Stimulated activated CD8-positive, alpha-beta memory T cell treated with anti-CD3 and anti-CD28 coated beads, Interleukin-4, amount 100 ng/mL, for 48 hours (primary cell): ENCODE measurements around the gene TACR2.

Experiments
- DNase-seq: peaks from one replicate; pipeline ENCODE4 v3.0.0-alpha.2; 2020

The TACR2 gene

DNA sequence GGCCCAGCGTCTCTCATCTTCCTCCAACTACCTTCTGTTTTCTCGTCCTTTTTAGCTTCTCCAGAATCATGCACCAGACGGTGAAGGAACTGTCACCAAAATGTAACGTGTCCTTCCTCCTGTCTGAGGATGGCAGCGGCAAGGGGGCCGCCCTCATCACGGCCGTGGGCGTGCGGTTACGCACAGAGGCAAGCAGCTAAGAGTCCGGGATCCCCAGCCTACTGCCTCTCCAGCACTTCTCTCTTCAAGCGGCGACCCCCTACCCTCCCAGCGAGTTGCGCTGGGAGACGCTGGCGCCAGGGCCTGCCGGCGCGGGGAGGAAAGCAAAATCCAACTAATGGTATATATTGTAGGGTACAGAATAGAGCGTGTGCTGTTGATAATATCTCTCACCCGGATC lies 15.8 kb downstream of the TACR2 start:
- DNase-seq: no peak

DNA sequence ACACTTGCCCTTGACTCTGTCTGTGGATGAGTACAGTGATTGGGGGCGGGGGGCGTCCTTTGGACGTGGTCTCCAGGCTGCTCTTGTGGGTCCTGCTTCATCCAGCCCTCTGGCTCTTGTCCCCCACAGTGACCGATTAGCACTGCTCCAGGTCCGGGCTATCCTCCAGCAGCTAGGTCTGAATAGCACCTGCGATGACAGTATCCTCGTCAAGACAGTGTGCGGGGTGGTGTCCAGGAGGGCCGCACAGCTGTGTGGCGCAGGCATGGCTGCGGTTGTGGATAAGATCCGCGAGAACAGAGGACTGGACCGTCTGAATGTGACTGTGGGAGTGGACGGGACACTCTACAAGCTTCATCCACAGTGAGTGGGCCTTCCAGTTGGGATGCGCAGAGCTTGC lies 18.3 kb downstream of the TACR2 start:
- no peak for DNase-seq

GRCh38 chr10:69397972-69398371 lies 18.7 kb downstream of the TACR2 start:
- DNase-seq: no peak

- no peak for DNase-seq
These were observed 22.7 kb downstream of the TACR2 start for GRCh38 chr10:69394020-69394419.

GRCh38 chr10:69392481-69393000 lies 24.2 kb downstream of the TACR2 start:
- DNase-seq: peak; percentile 85

DNA sequence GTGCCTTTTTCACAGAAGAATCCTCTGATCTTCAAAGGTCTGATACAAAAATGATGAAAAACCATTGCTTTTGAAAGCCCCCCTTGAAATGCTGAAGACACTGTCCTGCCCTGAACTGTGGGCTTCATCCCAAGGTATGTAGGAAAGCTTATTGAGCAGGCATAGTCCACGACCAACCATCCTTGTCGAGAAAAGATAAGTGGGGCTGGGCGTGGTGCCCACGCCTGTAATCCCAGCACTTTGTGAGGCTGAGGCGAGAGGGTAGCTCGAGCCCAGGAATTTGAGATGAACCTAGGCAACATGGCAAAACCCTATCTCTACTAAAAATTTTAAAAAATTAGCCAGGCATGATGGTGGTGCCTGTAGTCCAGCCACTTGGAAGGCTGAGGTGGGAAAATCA lies 25.6 kb downstream of the TACR2 start:
- no peak for DNase-seq

GRCh38 chr10:69389827-69390490 lies 26.8 kb downstream of the TACR2 start:
- DNase-seq: no peak

GRCh38 chr10:69388488-69388887 lies 28.2 kb downstream of the TACR2 start:
- DNase-seq: no peak

DNA sequence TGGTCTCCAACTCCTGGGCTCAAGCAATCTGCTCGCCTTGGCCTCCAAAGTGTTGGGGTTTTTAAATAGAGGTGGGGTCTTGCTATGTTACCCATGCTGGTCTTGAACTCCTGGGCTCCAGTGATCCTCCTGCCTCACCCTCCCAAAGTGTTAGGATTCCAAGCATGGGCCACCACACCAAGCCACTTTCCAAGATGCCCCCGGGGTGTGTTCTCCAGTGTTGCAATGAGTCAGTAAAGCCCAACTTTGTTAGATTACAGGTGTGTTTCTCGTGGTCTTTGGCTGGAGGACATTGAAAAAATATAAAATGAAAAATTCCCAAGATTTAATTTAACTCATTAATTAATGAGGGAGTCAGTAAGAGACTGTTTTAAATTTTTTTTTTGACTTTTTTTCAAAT lies 29.2 kb downstream of the TACR2 start:
- no peak for DNase-seq

GRCh38 chr10:69385454-69386350 lies 31.0 kb downstream of the TACR2 start:
- DNase-seq: no peak

- DNase-seq: no peak
These were observed 32.4 kb downstream of the TACR2 start for GRCh38 chr10:69384320-69384719.

GRCh38 chr10:69383558-69383957 lies 33.2 kb downstream of the TACR2 start:
- no peak for DNase-seq

DNA sequence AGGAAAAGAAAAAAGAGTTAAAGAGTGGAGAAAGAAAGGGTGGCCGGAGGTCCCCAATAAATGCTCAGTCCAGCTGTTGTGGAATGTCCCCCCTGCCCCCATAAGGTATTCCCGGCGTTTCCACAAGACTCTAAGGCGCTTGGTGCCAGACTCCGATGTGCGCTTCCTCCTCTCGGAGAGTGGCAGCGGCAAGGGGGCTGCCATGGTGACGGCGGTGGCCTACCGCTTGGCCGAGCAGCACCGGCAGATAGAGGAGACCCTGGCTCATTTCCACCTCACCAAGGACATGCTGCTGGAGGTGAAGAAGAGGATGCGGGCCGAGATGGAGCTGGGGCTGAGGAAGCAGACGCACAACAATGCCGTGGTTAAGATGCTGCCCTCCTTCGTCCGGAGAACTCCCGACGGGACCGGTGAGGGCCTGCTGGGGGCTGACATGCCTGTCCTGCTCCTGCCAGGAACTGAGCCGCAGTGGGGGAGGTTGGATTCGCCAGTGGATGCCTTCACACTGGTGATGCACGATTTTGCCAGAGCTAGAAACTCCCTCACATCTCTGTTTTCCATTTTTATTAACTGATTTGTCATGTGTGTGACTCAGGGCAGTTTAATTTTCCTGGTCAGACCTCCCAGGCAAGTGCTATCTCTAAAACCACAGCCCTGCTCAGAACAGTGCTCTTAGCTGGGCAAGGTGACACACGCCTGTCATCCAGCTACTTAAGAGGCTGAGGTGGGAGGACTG lies 34.2 kb downstream of the TACR2 start:
- no peak for DNase-seq

DNA sequence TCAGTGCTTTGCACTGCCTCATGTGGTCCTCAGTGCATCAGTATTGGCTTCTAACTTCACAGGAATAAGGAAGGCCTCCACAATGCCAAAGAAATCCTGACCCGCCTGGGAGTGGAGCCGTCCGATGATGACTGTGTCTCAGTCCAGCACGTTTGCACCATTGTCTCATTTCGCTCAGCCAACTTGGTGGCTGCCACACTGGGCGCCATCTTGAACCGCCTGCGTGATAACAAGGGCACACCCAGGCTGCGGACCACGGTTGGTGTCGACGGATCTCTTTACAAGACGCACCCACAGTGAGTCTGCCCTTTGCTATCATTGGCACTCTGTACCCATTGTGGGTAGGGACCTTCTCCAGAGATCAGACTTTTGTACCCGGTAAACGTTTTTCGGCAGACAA lies 36.9 kb downstream of the TACR2 start:
- DNase-seq: no peak

DNA sequence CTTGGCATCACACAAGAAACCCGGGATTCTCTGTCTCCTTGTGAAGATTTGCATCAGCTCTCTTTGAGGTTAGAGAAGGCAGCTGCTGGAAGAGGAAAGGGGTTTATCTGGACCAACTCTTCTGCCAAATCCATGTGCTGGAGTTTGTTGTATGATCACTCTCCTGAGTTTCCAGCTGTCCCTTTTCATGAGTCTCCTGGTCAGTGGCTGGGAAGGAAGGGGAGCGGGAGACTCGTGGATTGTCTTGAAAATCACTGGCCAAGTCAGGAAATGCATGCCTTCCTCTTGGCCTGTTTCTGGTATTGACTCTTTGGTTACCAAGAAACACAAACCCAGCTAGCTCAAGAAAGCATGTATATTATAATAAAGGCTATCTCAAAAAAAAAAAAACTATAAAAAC lies 38.8 kb downstream of the TACR2 start:
- no peak for DNase-seq

DNA sequence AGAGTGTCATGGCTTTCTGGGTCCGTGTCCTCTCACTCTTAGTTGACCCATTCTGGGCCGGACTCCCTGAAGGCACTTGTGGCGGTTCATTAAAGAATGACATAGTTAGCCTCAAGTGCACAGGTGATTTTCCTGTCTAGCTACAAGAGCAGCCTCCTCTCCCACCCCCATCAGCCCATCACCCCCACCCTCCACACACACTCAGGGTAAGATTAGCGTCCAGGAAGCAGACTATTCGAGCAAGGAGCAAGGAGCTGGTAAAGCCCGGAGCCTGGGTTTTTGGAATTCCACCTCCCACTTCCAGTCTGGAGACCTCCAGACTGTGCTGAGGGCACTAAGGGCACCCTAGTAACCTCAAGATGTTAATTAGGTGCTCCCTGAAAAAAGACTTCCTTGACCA lies 39.5 kb downstream of the TACR2 start:
- no peak for DNase-seq

DNA sequence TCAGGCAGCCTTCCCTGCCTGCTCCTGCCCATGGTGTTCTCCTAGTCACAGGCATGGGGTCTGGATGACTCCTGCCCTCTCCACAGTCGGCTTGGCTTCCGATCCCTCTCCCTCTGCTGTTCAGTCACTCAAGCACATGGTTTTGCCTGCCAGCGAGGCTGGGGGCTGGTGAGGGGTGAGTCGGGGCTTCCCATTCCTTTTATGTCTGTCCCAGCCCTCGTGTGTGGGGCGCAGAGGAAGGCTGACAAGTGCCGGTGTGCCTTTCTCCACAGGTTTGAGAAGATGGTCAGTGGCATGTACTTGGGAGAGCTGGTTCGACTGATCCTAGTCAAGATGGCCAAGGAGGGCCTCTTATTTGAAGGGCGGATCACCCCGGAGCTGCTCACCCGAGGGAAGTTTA lies 40.1 kb downstream of the TACR2 start:
- DNase-seq: no peak

- DNase-seq: no peak
These were observed 41.2 kb downstream of the TACR2 start for GRCh38 chr10:69375307-69376151.

- DNase-seq: no peak
These were observed 41.8 kb downstream of the TACR2 start for GRCh38 chr10:69374931-69375306.

- no peak for DNase-seq
These were observed 42.5 kb downstream of the TACR2 start for GRCh38 chr10:69374242-69374641.

- DNase-seq: no peak
These were observed 44.4 kb downstream of the TACR2 start for GRCh38 chr10:69372126-69372980.

GRCh38 chr10:69367469-69367868 lies 49.2 kb downstream of the TACR2 start:
- DNase-seq: no peak
